ENCODE measurements around the gene C2CD2. TPM values are rescaled to one million over a fixed set of nuclear protein-coding genes. Genes with fewer than 3 reads are reported as not detected.

C2CD2 gene
- polyA plus RNA-seq, 1 of the 3 experiments (the other 2 are of a cell fraction), result 9.7 TPM

DNA sequence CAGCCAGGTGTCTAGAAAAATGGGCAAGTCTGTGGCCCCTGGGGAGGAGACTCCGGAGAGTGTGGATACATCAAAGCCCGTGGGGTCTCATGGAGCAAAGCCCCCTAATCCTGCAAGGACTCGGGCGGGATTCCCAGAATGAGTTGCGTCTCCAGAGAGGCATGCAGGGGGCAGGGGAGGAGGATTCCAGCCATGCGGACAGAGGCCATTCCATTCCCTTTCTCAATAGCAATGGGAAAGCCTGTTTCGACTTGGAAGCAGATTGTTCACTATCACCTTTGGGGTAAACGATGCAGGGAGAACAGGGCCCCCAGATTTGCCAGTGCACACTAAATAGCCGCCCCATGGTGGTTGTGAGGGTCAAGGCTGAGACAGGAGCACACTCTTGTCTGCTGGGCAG is 59.3 kb downstream of the C2CD2 start:
- H3K27ac ChIP-seq (ENCODE audit: low read depth in 2 of 2, low read length in 1 of 2), result no peak overlapping the region
- peaks cover 0 to 14% of the 10 kb centered on the region in 2 experiments for H3K36me3 ChIP-seq (replicated peaks in 1 of 2; ENCODE audit: control insufficient read depth in 1 of 2, insufficient read depth in 2 of 2, low read length in 1 of 2)
- no peak overlapping the region for H3K4me3 ChIP-seq (ENCODE audit: low read depth in 2 of 2, low read length in 1 of 2)
- H2AFZ ChIP-seq (ENCODE audit: low read depth), result no peak overlapping the region
- H3K9me2 ChIP-seq, result no peaks in the 10 kb centered on the region
- H3K4me1 ChIP-seq (ENCODE audit: control insufficient read depth in 1 of 2, insufficient read depth in 2 of 2, low read depth in 1 of 2, low read length in 1 of 2), result peaks cover 0 to 12% of the 10 kb centered on the region in 2 experiments; a peak in 2 of 4 replicates
- DNase-seq, result no peak
- H3K27me3 ChIP-seq (ENCODE audit: insufficient read depth), result no peaks in the 10 kb centered on the region
- WGBS (ENCODE audit: low lambda C conversion rate), result 91% methylated on average over 7 of the region's 9 CpGs
- CTCF ChIA-PET, result interaction anchor here (1.5 kb wide), 1 partner anchor 223 kb away, joined by 5 read pairs; no protein-coding TSS in a partner anchor
- no peak for TF ChIP-seq GATA2 (CRISPR knock-in tag; IDR thresholded peaks at IDR 0.05)
- TF ChIP-seq, protein P1, sequence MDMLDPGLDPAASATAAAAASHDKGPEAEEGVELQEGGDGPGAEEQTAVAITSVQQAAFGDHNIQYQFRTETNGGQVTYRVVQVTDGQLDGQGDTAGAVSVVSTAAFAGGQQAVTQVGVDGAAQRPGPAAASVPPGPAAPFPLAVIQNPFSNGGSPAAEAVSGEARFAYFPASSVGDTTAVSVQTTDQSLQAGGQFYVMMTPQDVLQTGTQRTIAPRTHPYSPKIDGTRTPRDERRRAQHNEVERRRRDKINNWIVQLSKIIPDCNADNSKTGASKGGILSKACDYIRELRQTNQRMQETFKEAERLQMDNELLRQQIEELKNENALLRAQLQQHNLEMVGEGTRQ (IDR thresholded peaks at IDR 0.05; ENCODE audit: borderline replicate concordance, low read depth, low read length), result no peak
- TF ChIP-seq RAD21 (IDR thresholded peaks at IDR 0.05; ENCODE audit: low read length), result no peak
- TF ChIP-seq MXI1 (IDR thresholded peaks at IDR 0.05; ENCODE audit: low read depth, low read length), result no peak
- TF ChIP-seq, protein P2, sequence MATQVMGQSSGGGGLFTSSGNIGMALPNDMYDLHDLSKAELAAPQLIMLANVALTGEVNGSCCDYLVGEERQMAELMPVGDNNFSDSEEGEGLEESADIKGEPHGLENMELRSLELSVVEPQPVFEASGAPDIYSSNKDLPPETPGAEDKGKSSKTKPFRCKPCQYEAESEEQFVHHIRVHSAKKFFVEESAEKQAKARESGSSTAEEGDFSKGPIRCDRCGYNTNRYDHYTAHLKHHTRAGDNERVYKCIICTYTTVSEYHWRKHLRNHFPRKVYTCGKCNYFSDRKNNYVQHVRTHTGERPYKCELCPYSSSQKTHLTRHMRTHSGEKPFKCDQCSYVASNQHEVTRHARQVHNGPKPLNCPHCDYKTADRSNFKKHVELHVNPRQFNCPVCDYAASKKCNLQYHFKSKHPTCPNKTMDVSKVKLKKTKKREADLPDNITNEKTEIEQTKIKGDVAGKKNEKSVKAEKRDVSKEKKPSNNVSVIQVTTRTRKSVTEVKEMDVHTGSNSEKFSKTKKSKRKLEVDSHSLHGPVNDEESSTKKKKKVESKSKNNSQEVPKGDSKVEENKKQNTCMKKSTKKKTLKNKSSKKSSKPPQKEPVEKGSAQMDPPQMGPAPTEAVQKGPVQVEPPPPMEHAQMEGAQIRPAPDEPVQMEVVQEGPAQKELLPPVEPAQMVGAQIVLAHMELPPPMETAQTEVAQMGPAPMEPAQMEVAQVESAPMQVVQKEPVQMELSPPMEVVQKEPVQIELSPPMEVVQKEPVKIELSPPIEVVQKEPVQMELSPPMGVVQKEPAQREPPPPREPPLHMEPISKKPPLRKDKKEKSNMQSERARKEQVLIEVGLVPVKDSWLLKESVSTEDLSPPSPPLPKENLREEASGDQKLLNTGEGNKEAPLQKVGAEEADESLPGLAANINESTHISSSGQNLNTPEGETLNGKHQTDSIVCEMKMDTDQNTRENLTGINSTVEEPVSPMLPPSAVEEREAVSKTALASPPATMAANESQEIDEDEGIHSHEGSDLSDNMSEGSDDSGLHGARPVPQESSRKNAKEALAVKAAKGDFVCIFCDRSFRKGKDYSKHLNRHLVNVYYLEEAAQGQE (IDR thresholded peaks at IDR 0.05; ENCODE audit: low read depth, low read length), result no peak
- TF ChIP-seq SMC3 (IDR thresholded peaks at IDR 0.05; ENCODE audit: low read depth, low read length), result no peak
- TF ChIP-seq, protein P3, sequence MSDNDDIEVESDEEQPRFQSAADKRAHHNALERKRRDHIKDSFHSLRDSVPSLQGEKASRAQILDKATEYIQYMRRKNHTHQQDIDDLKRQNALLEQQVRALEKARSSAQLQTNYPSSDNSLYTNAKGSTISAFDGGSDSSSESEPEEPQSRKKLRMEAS (IDR thresholded peaks at IDR 0.05; ENCODE audit: low read depth), result no peak
- TF ChIP-seq, protein P4, sequence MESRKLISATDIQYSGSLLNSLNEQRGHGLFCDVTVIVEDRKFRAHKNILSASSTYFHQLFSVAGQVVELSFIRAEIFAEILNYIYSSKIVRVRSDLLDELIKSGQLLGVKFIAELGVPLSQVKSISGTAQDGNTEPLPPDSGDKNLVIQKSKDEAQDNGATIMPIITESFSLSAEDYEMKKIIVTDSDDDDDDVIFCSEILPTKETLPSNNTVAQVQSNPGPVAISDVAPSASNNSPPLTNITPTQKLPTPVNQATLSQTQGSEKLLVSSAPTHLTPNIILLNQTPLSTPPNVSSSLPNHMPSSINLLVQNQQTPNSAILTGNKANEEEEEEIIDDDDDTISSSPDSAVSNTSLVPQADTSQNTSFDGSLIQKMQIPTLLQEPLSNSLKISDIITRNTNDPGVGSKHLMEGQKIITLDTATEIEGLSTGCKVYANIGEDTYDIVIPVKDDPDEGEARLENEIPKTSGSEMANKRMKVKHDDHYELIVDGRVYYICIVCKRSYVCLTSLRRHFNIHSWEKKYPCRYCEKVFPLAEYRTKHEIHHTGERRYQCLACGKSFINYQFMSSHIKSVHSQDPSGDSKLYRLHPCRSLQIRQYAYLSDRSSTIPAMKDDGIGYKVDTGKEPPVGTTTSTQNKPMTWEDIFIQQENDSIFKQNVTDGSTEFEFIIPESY (IDR thresholded peaks at IDR 0.05; ENCODE audit: borderline replicate concordance, low read depth), result no peak
- no peak for TF ChIP-seq TAF1 (IDR thresholded peaks at IDR 0.05; ENCODE audit: borderline replicate concordance, low read depth, low read length)
- TF ChIP-seq, protein P5, sequence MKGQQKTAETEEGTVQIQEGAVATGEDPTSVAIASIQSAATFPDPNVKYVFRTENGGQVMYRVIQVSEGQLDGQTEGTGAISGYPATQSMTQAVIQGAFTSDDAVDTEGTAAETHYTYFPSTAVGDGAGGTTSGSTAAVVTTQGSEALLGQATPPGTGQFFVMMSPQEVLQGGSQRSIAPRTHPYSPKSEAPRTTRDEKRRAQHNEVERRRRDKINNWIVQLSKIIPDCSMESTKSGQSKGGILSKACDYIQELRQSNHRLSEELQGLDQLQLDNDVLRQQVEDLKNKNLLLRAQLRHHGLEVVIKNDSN (IDR thresholded peaks at IDR 0.05; ENCODE audit: borderline replicate concordance, low read depth), result no peak
- H4K20me1 ChIP-seq (ENCODE audit: insufficient read depth), result no peaks in the 10 kb centered on the region
- H3K9me3 ChIP-seq, result no peaks in the 10 kb centered on the region
- POLR2A ChIA-PET, result no interaction called here
- no peak overlapping the region for H3K9ac ChIP-seq
- no peak overlapping the region for H3K4me2 ChIP-seq
- no peaks in the 10 kb centered on the region for H3F3A ChIP-seq (replicated peaks; ENCODE audit: insufficient read depth)
- H3K79me2 ChIP-seq (ENCODE audit: insufficient read depth), result no peaks in the 10 kb centered on the region
